Measurements from ENCODE around the gene PROKR2.

Gene PROKR2

DNA sequence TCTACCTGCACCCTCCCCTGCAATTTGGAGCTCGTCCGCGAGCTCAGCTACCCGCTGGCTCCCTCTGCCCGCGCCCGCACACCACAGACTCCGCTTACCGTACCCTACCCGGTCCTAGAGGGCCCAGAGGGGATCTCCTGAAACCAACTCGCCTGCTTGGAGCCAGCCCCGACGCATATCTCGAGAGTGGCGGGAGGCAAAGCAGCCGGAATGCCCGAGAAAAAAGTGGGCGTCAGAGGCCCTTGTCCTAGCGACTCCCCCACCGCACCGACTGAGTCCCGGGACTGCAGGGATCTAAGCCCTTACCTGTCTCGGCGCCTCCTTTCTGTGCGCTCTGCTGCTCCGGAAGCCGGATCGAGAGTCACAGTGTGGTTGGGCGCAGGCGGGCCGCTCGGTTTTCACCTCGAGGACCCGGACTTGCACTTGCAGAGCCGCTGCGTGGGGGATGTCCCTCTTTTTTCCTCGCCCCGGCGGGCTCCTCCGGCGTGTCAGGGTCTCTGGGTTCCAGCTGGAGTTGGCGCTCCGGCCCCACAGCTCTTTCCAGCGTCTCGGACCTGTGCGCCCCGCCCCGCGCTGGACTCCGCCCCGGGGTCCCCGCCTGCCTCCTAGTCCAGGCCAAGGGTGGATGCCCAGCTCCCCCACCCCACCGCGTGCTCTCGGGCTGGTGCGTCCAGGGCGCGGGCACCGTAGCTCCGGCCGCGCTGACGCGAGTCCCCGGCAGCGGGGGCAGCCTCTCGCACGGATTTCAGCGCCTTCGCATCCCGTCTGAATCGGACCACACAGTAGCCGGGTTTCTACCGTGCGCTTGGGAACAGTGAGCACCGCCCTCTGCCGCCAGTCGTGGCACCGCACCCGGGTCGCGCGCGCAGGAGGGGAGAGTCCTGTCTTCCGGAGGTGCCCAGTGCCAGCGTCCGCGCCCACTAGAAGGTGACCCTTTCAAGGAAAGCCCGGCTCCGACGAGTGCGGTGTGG lies at the start of gene PROKR2:
TSS of gene PROKR2 (minus strand) at position 767 of the 971 bp plus-strand sequence. CDS start 2,585 bp downstream, outside the sequence.
- no peak for TF ChIP-seq JUND (IDR thresholded peaks at IDR 0.05; ENCODE audit: low read depth)
- in situ Hi-C loops (cut with HindIII; ENCODE audit: low pct_unique_long_range_greater_than_20kb, low sequenced_read_pairs): no loop called here
- DNase-seq (ENCODE audit: low read depth in 1 of 2, low spot score in 1 of 2): no peak

DNA sequence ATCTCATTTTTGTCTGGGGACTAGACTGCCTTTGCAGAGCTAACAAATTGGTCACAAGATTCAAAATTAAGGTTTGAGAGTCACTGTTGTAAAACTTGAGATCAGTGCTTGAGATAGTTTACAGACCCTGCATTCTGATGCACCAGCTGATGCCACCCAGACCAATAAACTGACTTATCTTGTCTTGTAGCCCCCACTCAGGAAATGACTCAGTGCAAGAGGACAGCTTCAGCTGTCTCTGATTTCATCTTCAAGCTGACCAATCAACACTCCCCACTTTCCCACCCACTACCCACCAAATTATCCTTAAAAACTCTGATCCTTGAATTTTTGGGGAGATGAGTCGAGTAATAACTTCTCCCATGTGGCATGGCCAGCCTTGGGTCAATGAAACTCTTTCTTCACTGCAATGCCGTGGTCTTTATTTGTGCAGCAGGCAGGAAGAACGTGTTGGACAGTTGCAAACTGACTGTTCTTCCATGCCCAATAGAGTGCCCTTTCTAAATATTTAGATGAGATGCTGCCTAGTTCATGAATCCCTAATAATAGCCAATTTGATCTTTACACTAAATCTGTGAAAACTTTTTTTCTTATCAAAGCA lies 48.3 kb upstream of the PROKR2 start:
- in situ Hi-C loops (cut with HindIII; ENCODE audit: low pct_unique_long_range_greater_than_20kb, low sequenced_read_pairs): no loop called here
- TF ChIP-seq JUND (IDR thresholded peaks at IDR 0.05; ENCODE audit: low read depth): no peak
- DNase-seq (ENCODE audit: low read depth in 1 of 2, low spot score in 1 of 2): no peak

DNA sequence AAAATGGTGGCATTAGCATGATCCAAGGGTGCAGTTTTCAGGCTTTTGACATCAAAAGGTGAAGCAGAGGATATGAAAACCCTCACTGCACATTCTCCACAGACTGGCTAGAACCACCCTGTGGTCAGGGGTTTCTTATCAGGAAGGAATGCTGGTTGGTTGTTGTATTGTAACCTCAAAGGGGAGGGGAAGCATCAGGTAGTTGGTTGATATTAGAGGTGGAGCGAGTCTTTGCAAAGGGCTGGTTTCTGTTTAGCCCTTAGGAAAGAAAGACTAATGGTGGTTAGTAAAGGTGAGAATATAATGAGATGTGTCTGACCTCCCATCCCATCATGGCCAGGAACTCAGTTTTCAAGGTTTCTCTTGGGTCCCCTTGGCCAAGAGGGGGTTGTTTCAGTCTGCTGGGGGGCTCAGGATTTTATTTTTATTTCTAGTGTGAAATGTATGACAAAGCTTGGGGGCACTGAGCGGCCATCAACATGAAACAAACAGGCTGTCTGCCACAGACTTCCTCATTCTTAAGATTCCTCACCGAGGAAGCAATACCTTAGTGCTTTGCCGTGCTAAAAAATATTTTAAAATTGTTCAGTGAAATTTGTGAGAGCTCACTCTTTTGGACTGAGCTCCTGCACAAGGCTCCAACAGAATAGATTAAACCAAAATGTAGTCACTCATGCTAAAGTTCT lies 47.5 kb upstream of the PROKR2 start:
- no peak for TF ChIP-seq JUND (IDR thresholded peaks at IDR 0.05; ENCODE audit: low read depth)
- in situ Hi-C loops (cut with HindIII; ENCODE audit: low pct_unique_long_range_greater_than_20kb, low sequenced_read_pairs): no loop called here
- peak in 1 of 2 experiments; percentile 32 for DNase-seq (ENCODE audit: low read depth in 1 of 2, low spot score in 1 of 2)

DNA sequence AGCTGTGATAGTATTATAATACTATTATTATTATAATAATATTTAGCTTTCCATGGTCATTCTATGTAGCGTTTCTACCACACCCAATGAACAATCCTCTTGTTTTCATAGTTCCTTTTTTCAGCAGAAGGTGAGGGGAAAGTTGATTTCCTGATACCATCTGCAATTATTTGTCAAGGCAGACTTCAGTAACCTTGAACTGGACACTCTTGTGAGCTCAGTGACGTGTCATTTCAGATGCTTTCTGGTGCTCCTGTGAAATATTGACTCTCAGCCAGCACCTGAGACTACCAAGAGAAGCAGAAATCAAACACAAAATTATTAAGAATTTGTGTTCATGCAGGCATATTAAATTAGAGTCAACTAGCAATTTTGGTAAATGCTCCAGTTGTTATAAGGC lies 46.0 kb upstream of the PROKR2 start:
- in situ Hi-C loops (cut with HindIII; ENCODE audit: low pct_unique_long_range_greater_than_20kb, low sequenced_read_pairs): no loop called here
- TF ChIP-seq JUND (IDR thresholded peaks at IDR 0.05; ENCODE audit: low read depth): no peak
- DNase-seq (ENCODE audit: low read depth in 1 of 2, low spot score in 1 of 2): no peak

DNA sequence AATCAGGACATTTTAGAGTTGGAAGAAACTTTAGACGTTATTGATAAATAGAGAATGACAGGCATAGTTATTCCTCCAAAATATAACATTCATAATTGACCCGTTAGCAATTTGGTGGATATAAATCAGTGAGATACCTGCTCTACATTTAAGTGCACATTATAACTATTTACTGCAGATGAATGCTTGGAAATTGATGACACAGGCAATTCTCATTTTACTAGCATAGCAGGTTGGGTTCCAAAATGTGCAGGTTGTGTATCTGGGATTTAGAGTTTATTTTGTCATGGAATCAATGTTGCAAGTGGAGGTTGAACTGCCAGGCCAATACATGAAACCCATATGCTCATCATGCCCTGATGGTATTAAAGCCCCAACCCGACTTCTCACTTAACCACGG lies 44.4 kb upstream of the PROKR2 start:
- in situ Hi-C loops (cut with HindIII; ENCODE audit: low pct_unique_long_range_greater_than_20kb, low sequenced_read_pairs): no loop called here
- no peak for TF ChIP-seq JUND (IDR thresholded peaks at IDR 0.05; ENCODE audit: low read depth)
- DNase-seq (ENCODE audit: low read depth in 1 of 2, low spot score in 1 of 2): no peak

DNA sequence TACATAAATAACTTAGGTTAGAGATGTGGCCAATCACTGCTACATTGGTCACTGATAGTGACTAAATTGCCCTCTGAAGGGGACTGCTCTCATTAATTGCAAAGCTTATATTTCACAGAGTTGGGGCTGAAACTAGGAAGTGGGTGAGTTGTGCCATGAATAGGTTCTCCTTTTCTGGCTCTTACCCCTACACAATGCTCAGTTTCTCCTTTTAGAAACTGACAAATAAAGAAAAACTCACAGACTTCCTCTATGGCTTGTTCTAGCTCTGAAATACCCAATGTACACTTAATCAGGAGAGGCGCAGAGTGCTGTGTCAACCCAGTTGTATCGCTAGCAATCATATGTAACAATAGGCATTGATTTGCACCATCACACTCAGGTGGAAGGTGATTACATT lies 41.2 kb upstream of the PROKR2 start:
- in situ Hi-C loops (cut with HindIII; ENCODE audit: low pct_unique_long_range_greater_than_20kb, low sequenced_read_pairs): no loop called here
- no peak for DNase-seq (ENCODE audit: low read depth in 1 of 2, low spot score in 1 of 2)
- TF ChIP-seq JUND (IDR thresholded peaks at IDR 0.05; ENCODE audit: low read depth): no peak

DNA sequence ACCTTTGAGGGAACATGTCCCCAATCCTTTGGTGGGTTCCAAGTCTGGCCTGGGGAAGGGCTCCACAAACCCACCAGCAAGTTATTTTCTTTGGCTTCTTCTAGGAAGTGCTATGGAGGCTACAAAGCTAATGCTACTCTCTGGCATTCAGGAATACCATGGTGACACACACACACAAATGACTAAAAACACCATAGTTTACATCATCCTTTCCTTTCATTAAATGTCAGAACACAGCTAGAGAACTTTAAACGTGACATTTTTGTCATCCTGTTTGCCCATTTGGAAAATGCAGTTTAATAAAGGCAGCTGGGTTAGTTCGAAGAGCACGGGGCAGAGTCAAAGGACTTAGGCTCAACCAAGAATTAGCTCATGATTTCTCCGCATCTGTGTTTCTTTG lies 40.2 kb upstream of the PROKR2 start:
- TF ChIP-seq JUND (IDR thresholded peaks at IDR 0.05; ENCODE audit: low read depth): no peak
- DNase-seq (ENCODE audit: low read depth in 1 of 2, low spot score in 1 of 2): no peak
- in situ Hi-C loops (cut with HindIII; ENCODE audit: low pct_unique_long_range_greater_than_20kb, low sequenced_read_pairs): no loop called here

DNA sequence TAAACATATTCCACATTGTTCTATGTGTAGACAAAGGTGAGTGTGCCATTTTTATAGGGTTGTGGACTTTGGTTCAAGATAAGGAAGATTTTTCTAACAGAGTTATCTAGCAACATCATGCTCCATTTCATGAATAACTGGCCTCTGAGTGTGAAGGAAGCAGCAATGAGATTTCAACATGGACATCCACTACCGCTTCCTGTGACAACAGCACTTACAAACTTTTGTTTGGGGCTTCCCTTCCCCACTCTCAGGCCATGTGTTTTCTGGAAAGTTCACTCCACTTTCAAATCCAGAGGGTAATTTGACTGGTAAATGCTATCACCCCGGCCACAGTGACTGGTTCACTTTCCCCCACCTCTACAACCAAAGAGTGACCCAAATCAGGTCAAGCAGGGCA lies 38.1 kb upstream of the PROKR2 start:
- no peak for DNase-seq (ENCODE audit: low read depth in 1 of 2, low spot score in 1 of 2)
- in situ Hi-C loops (cut with HindIII; ENCODE audit: low pct_unique_long_range_greater_than_20kb, low sequenced_read_pairs): no loop called here
- no peak for TF ChIP-seq JUND (IDR thresholded peaks at IDR 0.05; ENCODE audit: low read depth)

DNA sequence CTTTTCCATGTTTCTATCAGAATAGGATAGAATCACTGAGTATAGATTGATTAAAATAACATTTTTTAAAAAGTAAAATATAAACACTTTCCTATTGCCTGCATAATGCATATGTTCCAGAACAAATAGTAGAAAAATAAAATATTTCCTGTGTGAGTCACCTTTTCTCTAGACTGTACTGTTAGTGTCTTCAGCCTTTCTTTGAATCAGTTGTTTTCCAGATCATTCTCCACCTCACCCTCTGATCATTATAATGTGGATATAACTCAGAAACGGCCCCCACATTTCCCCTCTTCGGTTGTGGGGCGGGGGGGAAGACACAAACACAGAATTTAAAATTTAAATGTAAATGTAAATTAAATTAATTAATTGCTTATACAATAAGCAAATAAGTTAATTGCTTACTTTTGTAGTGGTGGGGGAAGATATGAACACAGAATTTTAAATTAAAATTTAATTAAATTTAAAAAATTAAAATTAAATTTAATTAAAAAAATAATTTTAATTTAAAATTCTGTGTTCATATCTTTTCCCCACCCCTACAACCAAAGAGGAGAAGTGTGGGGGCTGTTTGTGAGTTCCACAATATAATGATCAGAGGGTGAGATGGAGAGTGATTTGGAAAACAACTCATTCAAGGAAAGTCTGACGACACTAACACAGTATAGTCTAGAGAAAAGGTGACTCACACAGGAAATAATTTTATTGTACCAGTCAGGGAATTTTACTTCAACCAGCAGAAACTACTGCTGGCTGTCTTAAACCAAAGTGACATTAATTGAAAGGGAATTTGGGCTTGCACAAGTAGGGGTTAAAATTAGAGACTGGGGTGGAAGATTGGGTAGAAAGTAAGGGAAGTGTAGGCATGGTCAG lies 37.1 kb upstream of the PROKR2 start:
- no peak for DNase-seq (ENCODE audit: low read depth in 1 of 2, low spot score in 1 of 2)
- in situ Hi-C loops (cut with HindIII; ENCODE audit: low pct_unique_long_range_greater_than_20kb, low sequenced_read_pairs): no loop called here
- no peak for TF ChIP-seq JUND (IDR thresholded peaks at IDR 0.05; ENCODE audit: low read depth)

DNA sequence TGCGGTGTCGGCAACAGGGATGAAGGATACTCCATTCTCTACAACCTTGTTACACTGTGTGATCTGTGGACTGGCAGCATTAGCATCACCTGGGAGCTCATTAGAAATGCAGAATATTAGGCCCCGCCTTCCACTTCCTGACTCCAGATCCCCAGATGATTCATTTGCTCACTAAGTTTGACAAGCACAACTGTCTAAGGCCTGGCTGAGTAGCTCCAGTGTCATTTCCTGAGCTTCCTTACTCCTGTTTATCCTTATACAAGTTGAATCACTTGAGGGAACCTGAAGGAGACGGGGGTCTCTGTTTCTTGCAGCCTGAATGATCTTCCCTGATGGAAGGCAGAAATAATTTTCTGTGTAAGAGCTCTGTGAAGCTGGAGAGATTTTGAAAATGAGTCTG lies 32.7 kb upstream of the PROKR2 start:
- no peak for TF ChIP-seq JUND (IDR thresholded peaks at IDR 0.05; ENCODE audit: low read depth)
- DNase-seq (ENCODE audit: low read depth in 1 of 2, low spot score in 1 of 2): no peak
- in situ Hi-C loops (cut with HindIII; ENCODE audit: low pct_unique_long_range_greater_than_20kb, low sequenced_read_pairs): no loop called here

DNA sequence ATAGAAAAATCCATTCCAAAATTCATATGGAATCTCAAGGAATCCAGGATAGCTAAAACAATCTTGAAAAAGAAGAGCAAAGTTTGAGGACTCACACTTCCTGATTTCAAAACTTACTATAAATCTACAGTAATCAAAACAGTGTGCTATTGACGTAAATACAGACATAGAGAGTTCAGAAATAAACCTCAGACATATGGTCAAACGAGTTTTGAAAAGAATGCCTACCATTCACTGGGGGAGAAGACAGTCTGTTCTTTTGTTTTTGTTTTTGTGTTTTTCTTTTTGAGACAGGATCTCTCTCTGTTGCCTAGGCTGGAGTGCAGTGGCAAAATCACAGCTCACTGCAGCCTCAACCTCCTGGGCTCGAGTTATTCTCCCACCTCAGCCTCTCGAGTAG lies 25.3 kb upstream of the PROKR2 start:
- no peak for TF ChIP-seq JUND (IDR thresholded peaks at IDR 0.05; ENCODE audit: low read depth)
- DNase-seq (ENCODE audit: low read depth in 1 of 2, low spot score in 1 of 2): no peak
- in situ Hi-C loops (cut with HindIII; ENCODE audit: low pct_unique_long_range_greater_than_20kb, low sequenced_read_pairs): no loop called here

DNA sequence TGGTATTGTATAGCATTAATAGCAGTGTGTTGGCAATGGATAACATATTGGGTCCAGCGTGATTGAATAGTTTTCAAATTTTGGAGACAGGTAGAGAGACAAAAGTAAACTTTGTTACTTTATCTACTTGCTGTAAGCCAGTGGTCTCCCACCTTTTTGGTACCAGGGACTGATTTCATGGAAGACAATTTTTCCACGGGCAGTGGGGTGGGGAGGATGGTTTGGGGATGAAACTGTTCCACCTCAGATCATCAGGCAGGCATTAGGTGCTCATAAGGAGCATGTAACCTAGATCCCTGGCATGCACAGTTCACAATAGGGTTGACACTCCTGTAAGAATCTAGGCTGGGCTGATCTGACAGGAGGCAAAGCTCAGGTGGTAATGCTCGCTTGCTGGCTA lies 14.6 kb upstream of the PROKR2 start:
- in situ Hi-C loops (cut with HindIII; ENCODE audit: low pct_unique_long_range_greater_than_20kb, low sequenced_read_pairs): no loop called here
- no peak for DNase-seq (ENCODE audit: low read depth in 1 of 2, low spot score in 1 of 2)

More for the DNA sequence above, 14.6 kb upstream of the PROKR2 start:
- no peak for TF ChIP-seq JUND (IDR thresholded peaks at IDR 0.05; ENCODE audit: low read depth)

Data from T47D (cell line).